ENCODE data around the gene PJVK. TPM values are rescaled to one million over a fixed set of nuclear protein-coding genes. Genes with fewer than 3 reads are reported as not detected.

PJVK gene
- total and polyA plus RNA-seq, 9 of the 15 experiments (the other 6 are each of a cell fraction or from before 2014, with no cell fraction given): 0.11 to 1.5 (median 0.73) TPM

- TF ChIP-seq ZBTB12 (CRISPR knock-in tag; IDR thresholded peaks at IDR 0.05) (no peak), MTA1 (IDR thresholded peaks at IDR 0.05; ENCODE audit: borderline replicate concordance) (peak; percentile 62; the same call in 1 of the 2 replicates), TEAD1 (CRISPR knock-in tag; IDR thresholded peaks at IDR 0.05) (peak; percentile 48 to 91; a peak in 2 of 4 replicates), CTCF (IDR thresholded peaks at IDR 0.05 in 2 of 3, conservative IDR thresholded peaks at IDR 0.05 in 1 of 3; ENCODE audit: insufficient read depth in 2 of 3, low read depth in 1 of 3, low read length in 3 of 3) (peak; percentile 97 to 100 (median 99)), RBM14 (IDR thresholded peaks at IDR 0.05; ENCODE audit: borderline replicate concordance, insufficient read depth, low read depth, low read length) (no peak), KDM5B (IDR thresholded peaks at IDR 0.05; ENCODE audit: insufficient replicate concordance, low read depth, low read length) (peak; percentile 89), TCF7 (IDR thresholded peaks at IDR 0.05; ENCODE audit: borderline replicate concordance) (0 out of 2 replicates have a peak, but pooled peaks have one; percentile 71), ZNF584 (CRISPR knock-in tag; IDR thresholded peaks at IDR 0.05; ENCODE audit: low read depth) (0 out of 2 replicates have a peak, but pooled peaks have one; percentile 39), MECOM (CRISPR knock-in tag; IDR thresholded peaks at IDR 0.05) (peak; percentile 71), HDGF (IDR thresholded peaks at IDR 0.05) (no peak), ZFX (CRISPR knock-in tag; IDR thresholded peaks at IDR 0.05) (no peak; the same call in 1 of the 2 replicates), RBM17 (IDR thresholded peaks at IDR 0.05; ENCODE audit: borderline replicate concordance, low read depth, low read length) (no peak), ZNF274 (IDR thresholded peaks at IDR 0.05; ENCODE audit: borderline replicate concordance, low read depth, low read length) (no peak), TFAP4 (CRISPR knock-in tag; IDR thresholded peaks at IDR 0.05; ENCODE audit: borderline replicate concordance) (peak; percentile 78; the same call in 1 of the 2 replicates), ETV5 (CRISPR knock-in tag; IDR thresholded peaks at IDR 0.05; ENCODE audit: low read depth) (peak; percentile 72), NBN (IDR thresholded peaks at IDR 0.05; ENCODE audit: low read depth) (peak; percentile 94), POLR2AphosphoS5 (IDR thresholded peaks at IDR 0.05; ENCODE audit: control insufficient read depth, insufficient read depth, low read depth, low read length) (peak; percentile 90), CGGBP1 (CRISPR knock-in tag; IDR thresholded peaks at IDR 0.05) (no peak), CXXC5 (CRISPR knock-in tag; IDR thresholded peaks at IDR 0.05) (peak; percentile 71), EP400 (IDR thresholded peaks at IDR 0.05) (peak; percentile 87), MAFF (IDR thresholded peaks at IDR 0.05; ENCODE audit: low read length) (peak; percentile 24; the same call in 1 of the 2 replicates), ZNF766 (CRISPR knock-in tag; conservative IDR thresholded peaks at IDR 0.05) (peak; percentile 60)
Measured at GRCh38 chr2:178414266-178415247, 36.6 kb upstream of the PJVK start (continued).

All from K562 (cell line).